Measurements from ENCODE around the gene PALD1.

PALD1 gene

DNA sequence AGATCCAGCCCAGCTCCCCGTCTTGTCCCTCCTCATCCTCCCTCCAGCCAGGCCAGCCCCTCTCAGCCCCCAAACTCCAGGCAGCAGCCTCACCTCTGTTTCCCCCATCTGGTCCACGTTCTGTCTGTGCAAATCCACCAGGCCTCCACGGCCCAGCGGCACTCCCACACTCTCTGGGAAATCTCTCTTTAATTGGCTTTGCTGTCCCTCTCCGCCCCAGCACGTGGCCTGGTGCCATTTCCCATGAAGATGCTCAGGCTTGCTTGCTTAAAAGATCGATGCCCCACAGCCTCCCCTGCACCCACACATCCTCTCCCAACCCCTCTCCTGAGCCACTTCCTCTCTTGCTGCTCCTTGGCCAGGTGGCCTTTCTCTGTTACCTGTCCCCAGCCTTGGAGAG is 84.7 kb downstream of the PALD1 start:
- no peak for TF ChIP-seq CTCF (IDR thresholded peaks at IDR 0.05; ENCODE audit: control extremely low read depth, extremely low read depth, low read depth, missing control alignments)
- no peak for DNase-seq (ENCODE audit: extremely low spot score)
- CTCF ChIA-PET, result no interaction called here
- POLR2A ChIA-PET, result no interaction called here

- POLR2A ChIA-PET, result no interaction called here
- DNase-seq (ENCODE audit: extremely low spot score), result no peak
- CTCF ChIA-PET, result no interaction called here
- no peak for TF ChIP-seq CTCF (IDR thresholded peaks at IDR 0.05; ENCODE audit: control extremely low read depth, extremely low read depth, low read depth, missing control alignments)
These were observed 85.7 kb downstream of the PALD1 start for GRCh38 chr10:70564113-70564725.

DNA sequence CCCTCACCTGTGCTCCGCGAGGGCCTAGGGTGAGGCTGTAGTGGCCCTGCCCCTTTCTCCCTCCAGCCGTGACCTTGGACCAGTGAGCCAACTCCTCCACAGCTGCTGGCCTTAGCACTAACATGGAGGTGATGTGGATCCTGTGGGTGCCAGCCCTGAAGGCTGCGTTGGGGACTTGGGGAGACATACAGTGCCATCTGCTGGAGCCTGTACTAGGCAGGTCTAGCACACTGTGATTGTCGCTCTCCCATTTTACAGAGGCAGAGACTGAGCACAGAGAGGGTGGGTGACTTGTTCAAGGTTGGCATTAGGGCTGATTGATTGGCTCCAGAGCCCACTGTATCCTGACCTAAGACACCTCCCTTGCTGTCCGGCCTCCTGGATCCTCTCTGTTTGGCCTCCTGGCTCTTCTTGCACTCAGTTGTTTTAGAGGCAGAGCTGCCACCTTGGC is 86.4 kb downstream of the PALD1 start:
- CTCF ChIA-PET, result interaction anchor here (1.5 kb wide), 1 partner anchor 11 kb away, joined by 4 read pairs; no protein-coding TSS in a partner anchor
- peak; percentile 28 for TF ChIP-seq CTCF (IDR thresholded peaks at IDR 0.05; ENCODE audit: control extremely low read depth, extremely low read depth, low read depth, missing control alignments)
- POLR2A ChIA-PET, result no interaction called here
- DNase-seq (ENCODE audit: extremely low spot score), result no peak

DNA sequence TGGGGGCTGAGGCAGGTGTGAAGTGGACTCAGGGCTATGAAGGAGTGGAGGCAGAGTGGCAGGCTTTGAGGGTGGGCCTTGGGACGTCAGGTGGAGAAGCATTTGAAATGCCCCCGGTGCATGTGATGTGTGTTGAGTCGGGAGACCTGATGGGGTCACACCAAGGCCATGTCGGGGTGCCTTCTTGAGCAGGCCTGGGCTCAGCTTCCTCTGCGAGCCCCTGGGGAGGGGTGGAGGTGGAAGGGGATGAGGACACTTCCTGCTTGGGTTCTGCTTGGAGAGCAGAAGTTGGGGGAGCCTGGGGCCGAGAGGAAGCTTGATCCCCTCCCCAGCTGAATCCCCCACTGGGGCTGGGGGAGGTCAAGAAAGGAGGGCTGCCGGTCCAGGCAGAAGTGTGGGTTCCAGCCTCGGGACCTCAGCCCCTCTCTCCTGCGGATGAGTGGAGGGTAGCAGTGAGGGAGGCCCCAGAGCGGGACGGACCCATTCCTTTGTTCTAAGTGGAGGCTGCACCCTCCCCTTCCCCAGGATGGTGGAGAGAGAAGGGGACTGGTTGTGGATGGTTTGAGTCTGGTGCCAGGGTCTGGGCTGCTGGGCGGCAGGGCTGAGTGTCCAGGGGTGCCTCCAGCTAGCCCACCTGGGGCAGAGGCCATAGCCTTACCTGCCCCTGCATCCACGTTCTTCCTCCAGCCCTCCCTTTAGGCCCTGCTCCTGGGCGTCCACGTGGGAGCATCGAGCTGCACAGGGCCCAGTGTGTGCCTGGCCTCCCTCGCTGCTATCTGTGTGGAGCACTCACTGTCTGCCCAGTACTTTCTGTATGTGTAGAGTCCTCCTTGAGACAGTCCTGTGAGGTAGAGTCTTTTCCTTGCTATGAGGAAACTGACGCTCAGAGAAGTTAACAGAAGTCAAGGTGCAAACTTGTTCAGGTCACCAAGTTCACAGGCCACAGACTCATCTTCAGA is 87.3 kb downstream of the PALD1 start:
- ChIA-PET POLR2A (no interaction called here), CTCF (interaction anchor here (1.4 to 1.5 kb wide), 2 partner anchors 10 kb away, joined by 3 to 4 read pairs; no protein-coding TSS in a partner anchor)
- TF ChIP-seq CTCF (IDR thresholded peaks at IDR 0.05; ENCODE audit: control extremely low read depth, extremely low read depth, low read depth, missing control alignments), result no peak
- no peak for DNase-seq (ENCODE audit: extremely low spot score)

GRCh38 chr10:70566515-70567290 is 88.1 kb downstream of the PALD1 start:
- ChIA-PET POLR2A (no interaction called here), CTCF (interaction anchor here (0.9 to 1.5 kb wide), 5 partner anchors 10 to 18 kb away, joined by 3 to 5 read pairs (median 4); no protein-coding TSS in a partner anchor)
- DNase-seq (ENCODE audit: extremely low spot score), result no peak
- no peak for TF ChIP-seq CTCF (IDR thresholded peaks at IDR 0.05; ENCODE audit: control extremely low read depth, extremely low read depth, low read depth, missing control alignments)

- ChIA-PET POLR2A (no interaction called here), CTCF (interaction anchor here (0.9 to 1.4 kb wide), 4 partner anchors 12 to 19 kb away, joined by 3 to 5 read pairs (median 4); no protein-coding TSS in a partner anchor)
- no peak for DNase-seq (ENCODE audit: extremely low spot score)
- no peak for TF ChIP-seq CTCF (IDR thresholded peaks at IDR 0.05; ENCODE audit: control extremely low read depth, extremely low read depth, low read depth, missing control alignments)
These were observed 89.0 kb downstream of the PALD1 start for GRCh38 chr10:70567603-70568002.

Measured in GM10248 (cell line).